HG03457 (cell line): ENCODE data around the gene CACNA1F.

Experiments used
- ATAC-seq: cut with Tn5 transposase; IDR thresholded peaks from one replicate; pipeline ENCODE4 v1.9.1; 2021; ENCODE audit warnings: moderate number of reproducible peaks; ENCODE audit not compliant: unreplicated experiment

CACNA1F gene

GRCh38 chrX:49233176-49233575 lies at the start of gene CACNA1F:
Gene CACNA1F, minus strand, starts transcription at chrX:49233340. Its CDS starts 31 bp downstream, at chrX:49233309.
- ATAC-seq = no peak

- ATAC-seq = no peak
Observed at GRCh38 chrX:49282647-49283011, 49.5 kb upstream of the CACNA1F start.

DNA sequence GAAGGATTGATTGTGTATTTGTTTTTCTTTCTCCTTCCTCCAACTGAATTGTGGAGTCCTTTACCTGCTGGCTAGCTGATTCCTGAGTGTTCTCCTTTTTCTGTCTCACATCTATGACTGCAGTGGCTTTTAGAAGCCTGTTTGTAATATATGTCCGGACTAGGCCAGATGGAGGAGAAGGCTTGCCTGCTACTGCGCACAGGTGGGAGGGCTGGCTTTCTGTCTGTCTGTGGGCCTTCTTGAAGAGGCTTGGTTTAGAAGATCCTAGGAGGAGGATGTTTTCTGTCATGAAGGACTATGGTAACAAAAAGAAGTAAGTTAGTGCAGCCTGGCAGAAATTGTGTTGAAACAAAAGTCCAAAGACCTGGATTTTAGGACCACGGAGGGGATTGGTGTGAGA lies 44.9 kb upstream of the CACNA1F start:
- ATAC-seq = no peak

- no peak for ATAC-seq
Observed at GRCh38 chrX:49277535-49277830, 44.3 kb upstream of the CACNA1F start.

DNA sequence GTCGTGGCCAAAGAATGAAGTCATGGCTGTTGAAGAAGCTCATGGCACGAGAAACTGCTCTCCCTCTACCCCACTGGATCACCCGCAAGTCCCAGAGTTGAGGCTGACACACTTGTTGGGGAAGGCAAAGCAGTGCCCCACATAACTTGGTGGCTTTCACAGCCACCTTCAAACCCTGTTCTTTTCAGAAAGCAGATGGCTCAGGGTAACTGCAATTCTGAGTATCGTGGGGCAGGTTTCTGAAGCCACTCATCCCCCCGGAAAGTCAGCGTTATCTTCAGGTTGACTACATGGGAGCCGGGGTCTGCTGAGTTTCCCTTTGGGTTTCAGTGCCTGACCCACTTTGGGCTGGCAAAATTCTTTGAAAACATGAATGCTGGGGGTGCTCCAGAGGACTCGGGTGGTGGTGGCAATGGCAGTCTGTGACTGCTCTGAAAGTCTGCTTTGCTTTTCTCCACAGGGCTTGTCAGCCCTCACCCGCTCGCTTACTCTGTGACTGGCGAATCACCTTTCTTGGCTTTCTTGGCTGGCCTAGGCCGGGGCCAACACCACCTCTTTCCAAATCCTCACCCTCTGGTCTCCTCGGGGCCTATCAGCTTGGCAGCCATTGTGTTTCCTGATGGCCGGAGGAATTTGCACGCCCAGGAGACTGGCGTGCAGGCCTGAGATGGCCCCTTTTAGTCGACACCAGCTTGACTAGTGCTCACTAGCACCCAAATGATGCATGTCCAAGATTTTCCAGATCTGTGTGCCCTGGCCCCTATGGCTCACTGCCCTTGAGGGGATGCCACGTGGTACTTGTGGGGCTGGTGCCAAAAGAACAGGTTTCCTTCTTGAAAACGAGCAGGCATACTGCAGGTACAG lies 43.8 kb upstream of the CACNA1F start:
- ATAC-seq = no peak

GRCh38 chrX:49276207-49276606 lies 43.1 kb upstream of the CACNA1F start:
- ATAC-seq = no peak

- ATAC-seq = no peak
Observed at GRCh38 chrX:49273181-49273727, 40.1 kb upstream of the CACNA1F start.

GRCh38 chrX:49272421-49272820 lies 39.3 kb upstream of the CACNA1F start:
- no peak for ATAC-seq

DNA sequence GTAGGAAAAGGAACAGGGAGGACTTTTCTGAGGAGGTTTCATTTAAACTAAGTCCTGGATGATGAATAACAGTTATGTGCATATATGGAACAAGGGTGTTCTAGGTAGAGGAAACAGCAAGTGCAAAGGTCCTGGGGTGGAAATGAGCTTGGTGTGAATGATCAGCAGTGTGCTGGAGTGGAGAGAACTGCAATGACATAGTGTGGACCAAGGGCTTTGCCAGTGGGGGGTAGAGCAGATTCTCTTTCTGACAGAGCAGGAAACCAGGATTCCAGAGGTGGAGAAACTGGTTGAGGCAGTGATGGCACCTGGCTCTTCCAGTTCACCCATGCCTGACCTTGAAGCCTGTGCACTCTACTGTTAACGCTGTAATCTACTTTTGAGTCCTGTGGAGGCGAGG lies 38.2 kb upstream of the CACNA1F start:
- no peak for ATAC-seq

DNA sequence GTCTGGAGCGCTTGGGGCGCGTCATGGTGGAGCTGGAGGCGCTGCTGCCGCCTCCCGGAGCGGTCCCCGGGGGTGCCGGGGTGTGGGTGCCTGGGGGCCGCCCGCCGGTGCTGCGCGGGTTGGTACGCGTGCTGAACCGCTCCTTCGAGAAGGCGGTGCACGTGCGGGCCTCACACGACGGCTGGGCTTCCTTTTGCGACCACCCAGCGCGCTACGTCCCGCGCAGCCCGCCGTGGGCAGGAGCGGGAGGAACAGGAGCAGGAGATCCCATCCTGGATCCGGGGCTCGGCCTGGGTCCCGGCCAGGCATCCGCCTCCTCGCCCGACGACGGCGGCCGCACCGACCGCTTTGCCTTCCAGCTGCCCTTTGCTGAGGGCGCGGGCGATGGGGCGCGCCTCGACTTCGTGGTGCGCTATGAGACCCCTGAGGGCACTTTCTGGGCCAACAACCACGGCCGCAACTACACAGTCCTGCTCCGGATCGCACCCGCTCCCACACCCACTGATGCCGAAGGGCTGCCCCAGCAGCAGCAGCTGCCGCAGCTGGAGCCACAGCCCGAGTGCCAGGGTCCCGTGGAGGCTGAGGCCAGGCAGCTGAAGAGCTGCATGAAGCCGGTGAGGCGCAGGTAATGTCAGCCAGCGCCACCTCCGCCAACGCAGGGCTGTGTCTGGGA lies 37.2 kb upstream of the CACNA1F start:
- ATAC-seq = no peak

DNA sequence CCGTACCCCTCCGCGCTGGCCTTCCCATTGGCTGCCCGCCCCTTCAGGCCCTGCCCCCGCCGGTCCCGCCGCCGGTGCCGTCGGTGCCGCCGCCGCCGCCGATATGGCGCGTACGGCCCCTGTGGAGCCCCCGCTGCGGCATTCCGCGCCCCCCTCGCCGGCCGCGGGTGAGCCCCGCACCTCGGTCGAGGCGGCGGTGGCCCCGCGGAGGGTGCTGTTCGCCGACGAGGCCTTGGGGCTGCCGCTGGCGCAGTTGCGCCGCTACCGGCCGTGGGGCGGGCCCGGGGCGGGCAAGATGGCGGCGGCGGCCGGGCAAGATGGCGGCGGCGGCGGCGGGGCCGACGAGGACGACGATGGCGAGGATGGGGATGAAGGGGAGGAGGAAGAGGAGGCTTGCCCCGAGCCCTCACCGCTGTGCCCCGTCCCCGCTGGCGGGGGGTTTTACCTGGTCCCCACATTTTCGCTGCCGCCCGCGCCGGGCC lies 36.7 kb upstream of the CACNA1F start, which contains the start of gene PPP1R3F:
Gene PPP1R3F (plus strand): TSS at position 27 of the 482 bp plus-strand sequence. CDS start 77 bp downstream, at position 104.
- peak; percentile 7 for ATAC-seq

DNA sequence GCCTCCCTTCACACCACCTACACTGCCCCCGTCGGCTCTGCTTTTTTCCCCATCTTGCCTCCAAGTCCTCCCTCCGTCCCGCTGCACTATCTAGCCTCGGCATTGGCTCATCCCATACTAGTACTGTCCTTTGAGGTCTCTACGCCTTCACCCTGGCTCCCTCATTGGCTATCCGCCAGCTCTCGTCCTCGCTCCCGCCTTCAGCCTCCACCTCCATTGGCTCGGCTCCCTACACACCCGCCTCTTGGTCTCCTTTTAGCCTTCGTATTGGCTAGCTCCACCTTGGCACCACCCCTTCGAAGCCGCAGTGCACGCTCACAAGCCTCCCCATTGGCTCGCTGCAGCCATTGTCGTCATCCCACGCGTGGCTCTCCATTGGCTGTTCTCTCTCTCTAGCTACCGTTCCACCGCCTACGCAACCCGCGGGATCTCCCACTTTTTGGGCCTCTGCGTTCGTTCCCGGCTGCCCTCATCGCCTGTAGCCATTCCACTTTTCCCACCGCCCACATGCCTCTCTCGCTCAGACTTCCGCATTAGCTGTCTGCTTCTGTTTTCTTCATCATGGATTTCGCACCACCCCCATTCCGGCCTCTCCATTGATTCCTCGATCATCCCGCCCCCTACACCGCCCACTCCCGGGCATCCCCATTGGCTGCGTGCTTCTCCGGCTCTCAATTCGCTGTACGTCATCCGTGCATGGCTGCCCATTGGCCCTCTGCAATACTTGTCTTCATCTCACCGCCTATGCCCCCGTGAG lies 36.0 kb upstream of the CACNA1F start:
- ATAC-seq = peak; percentile 84

GRCh38 chrX:49268702-49269009 lies 35.5 kb upstream of the CACNA1F start:
- ATAC-seq = no peak

- no peak for ATAC-seq
Observed at GRCh38 chrX:49266523-49267445, 33.6 kb upstream of the CACNA1F start.

GRCh38 chrX:49264460-49264859 lies 31.3 kb upstream of the CACNA1F start, which contains the start of gene FOXP3:
Gene FOXP3, minus strand, starts transcription at chrX:49264710. Its CDS starts 6,205 bp downstream, at chrX:49258505.
- ATAC-seq = no peak

DNA sequence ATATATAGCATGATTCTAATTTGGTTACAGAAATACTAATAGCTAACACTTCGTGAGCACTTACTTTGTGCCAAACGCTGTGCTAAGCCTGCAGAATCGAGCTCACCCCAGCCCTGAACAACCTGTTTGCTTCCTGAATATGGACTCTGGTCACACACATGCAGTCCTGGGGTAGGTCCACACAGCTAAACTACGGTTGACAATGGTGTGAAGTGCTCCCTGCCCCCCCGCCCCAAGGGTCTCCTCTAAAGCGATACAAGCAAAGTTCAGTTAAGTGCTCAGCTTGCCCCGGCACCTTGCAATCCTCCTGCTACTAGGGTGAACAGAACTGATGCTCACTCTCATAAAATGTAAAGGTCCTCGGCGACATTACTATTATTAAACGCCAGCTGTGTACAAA lies 30.5 kb upstream of the CACNA1F start:
- no peak for ATAC-seq

GRCh38 chrX:49262603-49263002 lies 29.5 kb upstream of the CACNA1F start:
- no peak for ATAC-seq

DNA sequence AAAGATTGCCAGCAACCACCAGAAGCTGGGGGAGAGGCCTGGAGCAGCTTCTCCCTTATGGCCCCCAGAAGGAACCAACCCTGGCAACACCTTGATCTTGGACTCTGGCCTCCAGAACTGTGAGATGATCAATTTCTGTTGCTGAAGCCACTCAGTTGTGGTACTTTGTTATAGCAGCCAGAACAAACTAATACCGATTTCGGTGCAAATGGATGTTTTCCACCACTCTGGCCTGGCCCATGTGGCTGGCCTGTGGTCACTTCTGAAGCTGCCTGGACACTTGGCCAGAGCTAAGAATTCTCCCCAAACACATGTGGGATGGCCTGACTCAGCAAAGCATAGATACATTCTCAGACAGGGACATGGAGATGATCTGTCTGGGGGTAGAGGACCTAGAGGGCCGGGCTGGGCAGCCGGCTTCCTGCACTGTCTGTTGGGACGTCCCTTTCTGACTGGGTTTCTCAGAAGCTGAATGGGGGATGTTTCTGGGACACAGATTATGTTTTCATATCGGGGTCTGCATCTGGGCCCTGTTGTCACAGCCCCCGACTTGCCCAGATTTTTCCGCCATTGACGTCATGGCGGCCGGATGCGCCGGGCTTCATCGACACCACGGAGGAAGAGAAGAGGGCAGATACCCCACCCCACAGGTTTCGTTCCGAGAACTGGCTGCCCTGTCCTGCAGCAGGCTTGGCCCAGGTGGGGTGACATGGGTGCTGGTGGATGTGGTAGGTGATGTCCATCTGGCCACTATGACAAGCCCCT lies 27.3 kb upstream of the CACNA1F start:
- ATAC-seq = no peak

DNA sequence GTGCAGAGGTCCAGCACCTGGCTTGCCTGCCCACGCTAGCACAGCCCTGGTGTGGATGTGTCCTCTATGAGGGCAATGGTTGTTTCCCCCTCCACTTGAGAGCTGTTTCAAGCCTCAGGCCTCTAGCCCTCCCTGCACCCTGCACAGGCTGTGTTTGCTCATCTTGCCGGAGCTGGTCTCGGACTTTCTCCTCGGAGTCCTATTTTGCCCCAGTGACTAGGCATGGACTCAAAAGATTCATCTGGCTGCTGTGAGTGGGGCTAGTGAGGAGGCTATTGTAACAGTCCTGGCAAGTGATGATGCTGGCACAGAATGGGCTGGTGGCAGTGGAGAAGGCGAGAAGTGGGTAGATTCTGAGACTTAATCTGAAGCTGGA lies 25.6 kb upstream of the CACNA1F start:
- ATAC-seq = no peak
